HG03095 (cell line): ENCODE data around the gene PIM1.
"Not testable (repeated sequence)": the region's sequence is repeated elsewhere in the genome, so short reads cannot be mapped to it uniquely, and the experiment has no call there.

Source experiments
- ATAC-seq: cut with Tn5 transposase; IDR thresholded peaks from one replicate; pipeline ENCODE4 v1.9.1; 2021; ENCODE audit warnings: moderate library complexity; ENCODE audit not compliant: unreplicated experiment

Gene PIM1

GRCh38 chr6:37170273-37171200 is 585 bp downstream of the PIM1 start:
- peak; percentile 13 for ATAC-seq

DNA sequence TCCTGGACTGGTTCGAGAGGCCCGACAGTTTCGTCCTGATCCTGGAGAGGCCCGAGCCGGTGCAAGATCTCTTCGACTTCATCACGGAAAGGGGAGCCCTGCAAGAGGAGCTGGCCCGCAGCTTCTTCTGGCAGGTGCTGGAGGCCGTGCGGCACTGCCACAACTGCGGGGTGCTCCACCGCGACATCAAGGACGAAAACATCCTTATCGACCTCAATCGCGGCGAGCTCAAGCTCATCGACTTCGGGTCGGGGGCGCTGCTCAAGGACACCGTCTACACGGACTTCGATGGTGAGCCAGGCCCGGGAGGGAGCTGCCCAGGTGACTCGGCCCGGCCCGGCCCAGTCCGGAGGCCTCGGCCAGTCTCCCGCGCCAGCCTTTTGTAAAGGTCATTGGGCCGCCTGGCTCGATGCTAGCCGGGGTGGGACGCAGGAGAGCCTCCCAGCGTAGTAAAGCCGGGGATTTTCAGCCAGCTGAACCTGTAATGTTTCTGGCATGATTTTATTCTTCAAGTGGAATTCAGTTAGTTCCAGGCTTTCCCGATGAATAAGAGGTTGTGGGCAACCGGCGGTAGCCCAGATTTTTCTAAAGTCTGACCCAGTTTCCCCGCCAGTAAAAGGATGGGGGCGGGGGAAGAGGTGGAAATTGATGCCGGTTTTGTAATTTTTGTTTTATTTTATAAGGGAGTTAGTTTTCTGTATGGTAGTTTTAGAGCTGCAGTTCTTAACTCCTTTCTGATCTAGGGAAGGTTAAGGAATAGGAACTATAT is 1.4 kb downstream of the PIM1 start:
- ATAC-seq, result no peak

GRCh38 chr6:37171970-37172812 is 2.2 kb downstream of the PIM1 start:
- ATAC-seq, result no peak

DNA sequence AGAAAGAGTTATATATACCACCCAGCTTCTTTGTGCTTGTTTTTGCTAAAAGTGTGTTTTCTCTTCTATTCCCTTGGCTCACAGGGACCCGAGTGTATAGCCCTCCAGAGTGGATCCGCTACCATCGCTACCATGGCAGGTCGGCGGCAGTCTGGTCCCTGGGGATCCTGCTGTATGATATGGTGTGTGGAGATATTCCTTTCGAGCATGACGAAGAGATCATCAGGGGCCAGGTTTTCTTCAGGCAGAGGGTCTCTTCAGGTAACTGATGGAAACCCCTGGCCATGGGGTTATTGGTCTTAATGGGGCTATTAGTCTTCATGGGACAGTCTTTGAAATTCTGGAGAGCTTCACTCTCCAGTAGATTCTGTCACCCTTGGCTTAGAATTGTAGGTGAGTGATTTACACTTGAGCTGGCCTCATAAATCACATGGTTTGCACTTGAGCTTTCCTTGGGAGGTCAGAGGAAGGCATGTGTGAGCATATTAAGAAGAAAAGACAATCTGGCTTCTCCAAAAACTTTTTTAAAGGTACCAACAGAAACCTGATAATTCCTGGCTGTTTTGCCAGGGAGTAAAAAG is 3.0 kb downstream of the PIM1 start:
- ATAC-seq, result no peak

DNA sequence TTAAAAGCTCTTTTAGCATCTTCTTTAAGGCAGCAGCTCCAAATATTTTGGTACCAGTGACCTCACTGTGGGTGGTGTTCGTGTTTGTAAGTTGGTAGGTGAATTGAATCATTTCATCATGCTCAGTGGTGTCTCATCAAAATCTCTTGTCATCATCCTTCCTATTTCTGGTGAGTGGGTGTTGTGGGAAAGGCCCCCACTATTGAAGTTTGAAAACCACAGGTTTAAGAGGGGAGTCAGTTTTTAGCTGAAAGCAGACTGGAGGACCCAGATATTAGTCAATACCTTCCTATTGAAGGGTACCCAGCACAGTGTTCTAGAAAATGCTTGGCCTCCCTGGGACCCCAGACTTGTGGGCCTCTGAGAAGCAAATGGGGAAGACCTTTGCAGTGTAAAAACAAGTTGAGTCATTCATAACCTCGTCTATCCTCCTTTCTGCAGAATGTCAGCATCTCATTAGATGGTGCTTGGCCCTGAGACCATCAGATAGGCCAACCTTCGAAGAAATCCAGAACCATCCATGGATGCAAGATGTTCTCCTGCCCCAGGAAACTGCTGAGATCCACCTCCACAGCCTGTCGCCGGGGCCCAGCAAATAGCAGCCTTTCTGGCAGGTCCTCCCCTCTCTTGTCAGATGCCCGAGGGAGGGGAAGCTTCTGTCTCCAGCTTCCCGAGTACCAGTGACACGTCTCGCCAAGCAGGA is 3.7 kb downstream of the PIM1 start:
- no peak for ATAC-seq

- no peak for ATAC-seq
Observed at GRCh38 chr6:37174196-37174514, 4.2 kb downstream of the PIM1 start.

GRCh38 chr6:37174515-37175331 is 4.8 kb downstream of the PIM1 start:
- ATAC-seq, result no peak

DNA sequence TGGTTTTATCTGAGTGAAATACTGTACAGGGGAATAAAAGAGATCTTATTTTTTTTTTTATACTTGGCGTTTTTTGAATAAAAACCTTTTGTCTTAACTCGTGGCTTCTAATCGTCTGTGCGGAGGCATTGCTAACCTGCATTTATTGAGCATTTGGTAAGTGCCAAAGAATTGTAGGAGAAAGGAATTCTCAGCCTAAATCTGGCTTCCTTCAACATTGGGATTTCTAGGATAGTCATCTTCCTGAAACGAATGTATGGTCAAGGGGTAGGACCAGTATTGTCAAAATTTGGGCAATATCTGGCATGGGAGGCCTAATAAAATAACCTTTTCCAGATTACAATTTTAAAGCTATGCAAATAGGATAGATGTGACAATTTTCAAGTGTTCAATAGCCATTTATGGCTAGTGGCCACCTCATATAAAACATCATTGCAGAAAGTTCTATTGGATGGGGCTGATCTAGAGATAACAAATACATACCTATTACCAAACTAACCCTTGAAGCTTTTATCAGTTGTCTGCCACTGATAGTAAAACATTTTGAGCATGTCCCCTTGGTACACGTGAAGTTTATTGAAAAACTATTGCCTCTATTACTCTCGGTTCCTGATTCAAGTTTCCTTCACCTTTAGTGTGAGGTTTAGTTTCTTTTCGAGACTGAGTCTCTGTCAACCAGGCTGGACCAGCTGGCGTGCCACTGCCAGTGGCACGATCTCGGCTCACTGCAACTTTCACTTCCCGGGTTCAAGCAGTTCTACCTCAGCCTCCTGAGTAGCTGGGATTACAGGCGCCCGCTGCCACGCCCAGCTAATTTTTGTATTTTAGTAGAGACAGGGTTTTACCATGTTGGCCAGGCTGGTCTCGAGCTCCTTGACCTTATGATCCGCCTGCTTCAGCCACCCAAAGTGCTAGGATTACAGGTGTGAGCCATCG is 5.6 kb downstream of the PIM1 start:
- ATAC-seq, result no peak

DNA sequence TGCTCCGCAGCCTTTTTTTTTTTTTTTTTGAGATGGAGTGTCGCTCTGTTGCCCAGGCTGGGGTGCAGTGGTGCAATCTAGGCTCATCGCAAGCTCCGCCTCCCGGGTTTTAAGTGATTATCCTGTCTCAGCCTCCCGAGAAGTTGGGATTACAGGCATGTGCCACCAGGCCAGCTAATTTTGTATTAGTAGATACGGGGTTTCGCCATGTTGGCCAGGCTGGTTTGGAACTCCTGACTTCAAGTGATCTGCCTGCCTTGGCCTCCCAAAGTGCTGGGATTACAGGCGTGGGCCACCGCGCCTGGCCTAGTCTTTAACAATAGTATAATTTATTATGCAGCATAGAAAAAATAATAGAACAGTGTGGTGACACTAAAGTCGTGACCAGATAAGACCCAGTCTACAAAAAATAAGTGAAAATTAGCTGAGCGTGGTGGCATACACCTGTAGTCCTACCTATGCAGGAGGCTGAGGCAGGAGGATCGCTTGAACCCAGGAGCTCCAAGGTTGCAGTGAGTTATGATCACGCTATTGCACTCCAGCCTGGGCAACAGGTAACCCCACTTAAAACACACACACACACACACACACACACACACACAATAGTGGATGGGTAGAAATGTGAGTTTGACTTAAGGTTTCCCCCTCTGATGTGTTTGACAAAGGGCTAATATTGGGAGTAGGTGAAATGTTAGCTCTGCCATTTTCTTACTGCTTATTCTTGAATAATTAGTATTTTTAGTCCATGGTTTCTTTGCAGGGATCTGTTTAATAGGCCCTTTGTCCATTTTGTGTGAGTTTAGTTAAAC is 6.5 kb downstream of the PIM1 start:
- no peak for ATAC-seq

- ATAC-seq, result no peak
Observed at GRCh38 chr6:37177077-37177934, 7.4 kb downstream of the PIM1 start.

DNA sequence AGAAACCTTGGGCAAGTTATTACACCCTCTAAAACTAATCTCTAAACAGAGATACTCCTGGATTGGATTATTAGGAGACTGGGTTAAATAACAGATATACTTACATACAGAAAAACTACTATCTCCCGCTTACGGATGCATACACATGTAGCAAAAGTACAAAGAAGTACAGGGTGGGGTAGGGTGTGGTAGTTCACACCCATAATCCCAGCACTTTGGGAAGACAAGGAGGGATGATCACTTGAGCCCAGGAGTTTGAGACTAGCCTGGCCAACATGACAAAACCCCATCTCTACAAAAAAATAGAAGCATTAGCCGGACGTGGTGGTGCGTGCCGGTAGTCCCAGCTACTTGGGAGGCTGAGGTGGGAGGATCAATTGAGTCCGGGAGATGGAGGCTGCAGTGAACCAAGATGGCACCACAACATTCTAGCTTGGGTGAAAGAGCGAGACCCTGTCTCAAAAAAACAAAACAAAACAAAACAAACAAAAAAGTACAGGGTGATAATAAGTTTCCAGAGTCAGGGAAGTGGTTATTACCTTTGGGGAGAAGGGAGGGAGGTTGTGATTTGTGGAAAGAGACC is 8.1 kb downstream of the PIM1 start:
- ATAC-seq, result no peak

DNA sequence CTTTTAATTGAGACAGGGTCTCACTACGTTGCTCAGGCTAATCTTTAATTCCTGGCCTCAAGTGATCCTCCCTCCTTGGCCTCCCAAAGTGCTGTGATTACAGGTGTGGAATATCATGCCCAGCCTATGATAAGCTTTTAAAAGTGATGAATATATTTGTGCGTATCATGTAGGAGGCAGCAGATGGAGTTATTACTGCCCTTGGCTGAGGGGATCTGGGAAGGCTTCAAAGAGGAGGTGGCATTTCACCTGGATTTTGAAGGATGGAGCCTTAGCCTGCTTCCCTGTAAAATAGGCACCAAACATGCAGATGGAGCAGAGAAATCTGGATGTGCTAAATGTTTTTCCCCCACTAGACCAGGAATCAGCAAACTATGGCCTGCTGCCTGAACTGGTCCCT is 10.1 kb downstream of the PIM1 start:
- ATAC-seq, result no peak

DNA sequence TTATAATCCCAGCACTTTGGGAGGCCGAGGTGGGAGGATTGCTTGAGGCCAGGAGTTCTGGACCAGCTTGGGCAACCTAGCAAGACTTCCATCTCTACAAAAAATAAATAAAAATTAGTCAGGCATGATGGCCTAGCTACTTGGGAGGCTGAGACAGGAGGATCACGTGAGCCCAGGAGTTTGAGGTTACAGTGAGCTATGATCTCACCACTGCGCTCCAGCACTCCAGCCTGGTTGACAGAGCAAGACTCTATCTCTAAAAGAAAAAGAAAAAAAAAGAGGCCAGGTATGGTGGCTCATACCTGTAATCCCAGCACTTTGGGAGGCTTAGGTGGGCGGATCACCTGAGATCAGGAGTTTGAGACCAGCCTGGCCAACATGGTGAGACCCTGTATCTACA is 10.7 kb downstream of the PIM1 start:
- ATAC-seq, result not testable (repeated sequence)

DNA sequence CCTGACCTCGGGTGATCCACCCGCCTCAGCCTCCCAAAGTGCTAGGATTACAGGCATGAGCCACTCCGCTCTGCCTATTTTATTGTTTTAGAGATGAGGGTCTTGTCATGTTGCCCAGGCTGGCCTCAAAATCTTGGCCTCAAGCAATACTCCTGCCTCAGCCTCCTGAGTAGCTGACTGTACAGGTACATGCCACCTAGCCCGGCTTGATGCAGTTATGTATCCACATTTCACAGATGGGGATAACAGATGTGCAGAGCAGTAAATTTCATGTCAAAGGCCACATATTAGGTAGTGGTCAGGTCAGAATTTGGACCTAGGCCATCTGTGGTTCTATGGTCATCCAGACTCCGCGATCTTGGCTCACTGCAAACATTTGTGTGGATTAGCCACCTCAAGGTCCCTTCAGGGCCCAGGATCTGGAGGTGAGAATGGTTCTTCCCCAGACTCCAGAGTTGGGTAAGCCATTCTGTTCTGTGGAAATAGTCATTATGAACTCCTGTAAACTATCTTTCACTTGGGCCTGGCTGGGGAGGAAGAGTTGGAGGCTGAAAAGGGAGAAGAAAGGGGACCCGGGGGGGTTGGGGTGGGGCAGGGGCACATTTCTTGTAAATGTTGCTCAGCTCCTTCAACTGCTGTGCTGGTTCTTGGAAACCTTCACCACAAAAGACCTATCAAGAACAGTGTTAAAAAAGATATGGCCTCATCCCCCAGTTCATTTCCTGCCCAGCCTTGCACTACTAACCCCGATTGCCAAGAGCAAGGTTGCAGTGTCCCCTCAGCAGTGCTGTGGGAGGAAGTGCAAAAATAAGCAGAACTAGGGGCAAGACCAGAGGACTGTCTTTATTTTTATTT is 13.0 kb downstream of the PIM1 start:
- ATAC-seq, result no peak

- not testable (repeated sequence) for ATAC-seq
Observed at GRCh38 chr6:37185949-37186720, 16.2 kb downstream of the PIM1 start.
